Tibial artery (tissue), 4 donors: Measurements from ENCODE around the gene PER3.

Experiments
- DNase-seq, 2 donors: peaks; one replicate each; pipeline ENCODE4 v3.0.0-alpha.2; 2019
- H3K27ac ChIP-seq, 2 donors: fragments of 200-600 bp; sonication (generic) in 1 of 2; 1 replicate in 1 of 2; 2 replicates in 1 of 2; pipeline ENCODE4 v1.5.1; 2018 to 2019; ENCODE audit warnings: mild to moderate bottlenecking in 1 of 2
- H3K27me3 ChIP-seq, 2 donors: fragments of 200-600 bp; sonication (generic) in 1 of 2; one replicate each; pipeline versions ENCODE4 v1.5.1 to v1.6.0; 2016 to 2019
- H3K36me3 ChIP-seq, 3 donors: fragments of 200-600 bp; sonication (generic) in 2 of 3; one replicate each; pipeline ENCODE4 v1.5.1; 2016 to 2019; ENCODE audit warnings: mild to moderate bottlenecking in 2 of 3
- H3K4me1 ChIP-seq, 4 donors: fragments of 200-600 bp; sonication (generic) in 2 of 4; 1 replicate in 3 of 4; 2 replicates in 1 of 4; pipeline ENCODE4 v1.5.1; 2016 to 2019
- H3K4me3 ChIP-seq, 2 donors: fragments of 200-600 bp; sonication (generic) in 1 of 2; 1 replicate in 1 of 2; 2 replicates in 1 of 2; pipeline ENCODE4 v1.5.1; 2018 to 2019; ENCODE audit warnings: mild to moderate bottlenecking in 2 of 2
- H3K9me3 ChIP-seq, 3 donors: fragments of 200-600 bp; sonication (generic) in 1 of 3; one replicate each; pipeline ENCODE4 v1.5.1; 2016 to 2019
- intact Hi-C: fragments of 100-400 bp; cut with DNase I; formaldehyde crosslinking; loops from one replicate; pipeline ENCODE4 v1.15.0; 2023; ENCODE audit warnings: low total_unique reads
- TF ChIP-seq, protein P1 (sequence below), 2 experiments: fragments of 200-600 bp in 1 of 2; fragments of 450-650 bp in 1 of 2; IDR thresholded peaks; one replicate each; pipeline ENCODE4 v1.5.1; 2017 to 2019; ENCODE audit warnings: antibody characterized with exemption in 2 of 2, mild to moderate bottlenecking in 1 of 2, moderate library complexity in 1 of 2

Gene PER3

DNA sequence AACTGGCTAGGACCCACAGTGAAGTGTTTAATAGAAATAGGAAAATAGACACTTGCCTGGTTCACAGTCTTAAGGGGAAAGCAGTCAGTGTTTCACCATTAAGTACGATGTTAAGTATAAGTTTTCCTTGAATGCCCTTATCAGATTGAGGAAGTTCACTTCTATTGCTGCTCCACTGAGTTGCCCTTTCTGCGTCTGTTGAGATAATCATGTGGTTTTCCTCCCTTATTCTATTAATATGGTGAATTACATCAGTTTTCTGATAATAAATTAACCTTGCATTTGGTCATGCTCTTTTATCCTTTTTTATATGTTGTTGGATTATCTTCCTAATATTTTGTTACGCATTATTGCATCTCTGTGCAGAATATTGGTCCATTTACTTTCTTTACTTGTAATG is 47.4 kb downstream of the PER3 start:
- no peaks in the 10 kb centered on the region for H3K9me3 ChIP-seq
- H3K4me1 ChIP-seq, result peaks cover 0 to 6% (median 0%) of the 10 kb centered on the region in 4 donors
- H3K27ac ChIP-seq, result no peak overlapping the region
- DNase-seq, result no peak
- intact Hi-C loops, result no loop called here
- peaks cover 52 to 67% (median 64%) of the 10 kb centered on the region in 3 donors for H3K36me3 ChIP-seq
- TF ChIP-seq, protein P1, sequence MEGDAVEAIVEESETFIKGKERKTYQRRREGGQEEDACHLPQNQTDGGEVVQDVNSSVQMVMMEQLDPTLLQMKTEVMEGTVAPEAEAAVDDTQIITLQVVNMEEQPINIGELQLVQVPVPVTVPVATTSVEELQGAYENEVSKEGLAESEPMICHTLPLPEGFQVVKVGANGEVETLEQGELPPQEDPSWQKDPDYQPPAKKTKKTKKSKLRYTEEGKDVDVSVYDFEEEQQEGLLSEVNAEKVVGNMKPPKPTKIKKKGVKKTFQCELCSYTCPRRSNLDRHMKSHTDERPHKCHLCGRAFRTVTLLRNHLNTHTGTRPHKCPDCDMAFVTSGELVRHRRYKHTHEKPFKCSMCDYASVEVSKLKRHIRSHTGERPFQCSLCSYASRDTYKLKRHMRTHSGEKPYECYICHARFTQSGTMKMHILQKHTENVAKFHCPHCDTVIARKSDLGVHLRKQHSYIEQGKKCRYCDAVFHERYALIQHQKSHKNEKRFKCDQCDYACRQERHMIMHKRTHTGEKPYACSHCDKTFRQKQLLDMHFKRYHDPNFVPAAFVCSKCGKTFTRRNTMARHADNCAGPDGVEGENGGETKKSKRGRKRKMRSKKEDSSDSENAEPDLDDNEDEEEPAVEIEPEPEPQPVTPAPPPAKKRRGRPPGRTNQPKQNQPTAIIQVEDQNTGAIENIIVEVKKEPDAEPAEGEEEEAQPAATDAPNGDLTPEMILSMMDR (IDR thresholded peaks at IDR 0.05), result no peak
- no peak overlapping the region for H3K4me3 ChIP-seq
- no peaks in the 10 kb centered on the region for H3K27me3 ChIP-seq

DNA sequence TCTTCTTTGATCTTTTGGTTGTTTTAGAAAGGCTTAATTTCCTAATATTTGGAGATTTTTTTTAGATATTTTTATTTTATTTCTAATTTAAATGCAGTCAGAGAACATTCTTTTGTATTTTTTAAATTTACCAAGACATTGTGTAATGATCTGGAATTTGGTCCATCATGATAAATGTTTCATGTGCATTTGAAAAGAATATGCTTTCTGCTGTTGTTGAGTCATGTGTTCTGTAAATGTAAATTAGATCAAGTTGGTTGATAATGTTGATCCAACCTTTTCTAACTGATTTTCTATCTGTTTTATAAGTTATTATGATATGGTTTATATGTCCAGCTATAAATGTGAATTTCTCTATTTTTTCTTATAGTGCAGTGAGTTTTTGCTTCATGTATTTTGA is 48.9 kb downstream of the PER3 start:
- H3K9me3 ChIP-seq, result peaks cover 0 to under 1% (median 0%) of the 10 kb centered on the region in 3 donors
- no peak overlapping the region for H3K4me3 ChIP-seq
- TF ChIP-seq, protein P1 (IDR thresholded peaks at IDR 0.05), result no peak
- intact Hi-C loops, result no loop called here
- peaks cover 0 to 6% (median 0%) of the 10 kb centered on the region in 4 donors for H3K4me1 ChIP-seq
- DNase-seq, result no peak
- no peak overlapping the region for H3K27ac ChIP-seq
- H3K27me3 ChIP-seq, result no peaks in the 10 kb centered on the region
- H3K36me3 ChIP-seq, result peaks cover 52 to 69% (median 64%) of the 10 kb centered on the region in 3 donors

DNA sequence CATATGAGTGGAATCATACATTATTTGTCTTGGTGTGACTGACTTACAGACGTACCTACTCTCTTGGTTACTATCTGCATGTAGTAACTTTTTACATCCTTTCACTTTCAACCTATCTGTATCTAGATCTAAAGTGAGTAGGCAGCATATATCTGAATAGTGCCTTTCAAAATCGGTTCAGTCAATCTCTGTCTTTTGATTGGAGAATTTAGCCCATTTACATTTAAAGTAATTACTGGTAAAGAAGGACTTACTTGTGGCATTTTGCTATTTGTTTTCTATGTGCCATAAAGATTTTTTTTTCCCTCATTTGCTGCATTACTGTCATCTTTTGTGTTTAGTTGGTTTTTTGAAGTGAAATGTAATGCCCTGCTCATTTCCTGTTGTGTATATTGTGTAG is 54.6 kb downstream of the PER3 start:
- intact Hi-C loops, result no loop called here
- H3K9me3 ChIP-seq, result peaks cover 0 to 15% (median 6%) of the 10 kb centered on the region in 3 donors
- H3K4me3 ChIP-seq, result no peak overlapping the region
- DNase-seq, result no peak
- H3K27ac ChIP-seq, result no peak overlapping the region
- H3K4me1 ChIP-seq, result no peaks in the 10 kb centered on the region
- peaks cover 93 to 100% (median 99%) of the 10 kb centered on the region in 3 donors for H3K36me3 ChIP-seq
- TF ChIP-seq, protein P1 (IDR thresholded peaks at IDR 0.05), result no peak
- no peaks in the 10 kb centered on the region for H3K27me3 ChIP-seq

DNA sequence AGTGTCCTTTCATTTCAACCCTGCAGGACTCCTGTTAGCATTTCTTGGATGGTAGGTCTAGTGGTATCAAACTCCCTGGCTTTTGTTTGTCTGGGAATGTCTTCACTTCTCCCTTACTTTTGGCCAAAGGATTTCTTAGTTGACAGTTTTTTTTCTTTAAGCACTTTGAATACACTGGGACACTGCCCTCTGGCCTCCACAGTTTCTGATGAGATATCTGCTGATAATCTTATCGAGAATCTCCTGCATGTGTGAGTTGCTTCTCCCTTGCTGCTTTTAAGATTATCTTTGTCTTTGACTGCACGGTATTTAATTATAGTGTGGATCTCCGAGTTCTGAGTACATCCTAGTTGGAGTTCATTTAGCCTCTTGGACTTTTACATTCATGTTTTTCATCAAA is 55.4 kb downstream of the PER3 start:
- peaks cover 93 to 99% (median 99%) of the 10 kb centered on the region in 3 donors for H3K36me3 ChIP-seq
- TF ChIP-seq, protein P1 (IDR thresholded peaks at IDR 0.05), result no peak
- H3K27ac ChIP-seq, result no peak overlapping the region

DNA sequence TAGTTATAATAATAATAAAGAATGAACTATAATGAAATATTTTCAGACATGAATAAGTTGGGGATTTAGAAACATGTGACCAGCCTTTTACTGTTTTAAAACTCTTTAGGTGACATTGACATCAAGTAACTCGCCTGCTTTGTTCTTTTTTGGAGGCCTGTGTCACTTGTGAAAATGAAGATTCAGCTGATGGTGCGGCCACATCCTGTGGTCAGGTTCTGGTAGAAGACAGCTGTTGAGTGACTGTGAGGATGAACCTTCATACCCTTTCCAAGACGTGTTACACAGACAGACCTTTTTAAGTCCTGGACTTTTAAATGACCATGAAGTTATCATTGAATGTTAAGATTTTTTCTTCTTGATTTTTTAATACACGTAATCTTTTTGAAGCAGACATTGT is 58.4 kb downstream of the PER3 start:
- TF ChIP-seq, protein P1 (IDR thresholded peaks at IDR 0.05), result no peak
- Histone ChIP-seq H3K27ac (no peak overlapping the region), H3K4me3 (no peak overlapping the region), H3K27me3 (no peaks in the 10 kb centered on the region), H3K4me1 (no peaks in the 10 kb centered on the region), H3K9me3 (peaks cover 0 to 15% (median 6%) of the 10 kb centered on the region in 3 donors), H3K36me3 (peaks cover 68 to 80% (median 76%) of the 10 kb centered on the region in 3 donors)
- intact Hi-C loops, result no loop called here
- DNase-seq, result no peak

More for the DNA sequence above, 55.4 kb downstream of the PER3 start:
- intact Hi-C loops, result no loop called here
- no peaks in the 10 kb centered on the region for H3K4me1 ChIP-seq
- DNase-seq, result no peak
- H3K9me3 ChIP-seq, result peaks cover 0 to 15% (median 6%) of the 10 kb centered on the region in 3 donors
- H3K27me3 ChIP-seq, result no peaks in the 10 kb centered on the region
- no peak overlapping the region for H3K4me3 ChIP-seq

DNA sequence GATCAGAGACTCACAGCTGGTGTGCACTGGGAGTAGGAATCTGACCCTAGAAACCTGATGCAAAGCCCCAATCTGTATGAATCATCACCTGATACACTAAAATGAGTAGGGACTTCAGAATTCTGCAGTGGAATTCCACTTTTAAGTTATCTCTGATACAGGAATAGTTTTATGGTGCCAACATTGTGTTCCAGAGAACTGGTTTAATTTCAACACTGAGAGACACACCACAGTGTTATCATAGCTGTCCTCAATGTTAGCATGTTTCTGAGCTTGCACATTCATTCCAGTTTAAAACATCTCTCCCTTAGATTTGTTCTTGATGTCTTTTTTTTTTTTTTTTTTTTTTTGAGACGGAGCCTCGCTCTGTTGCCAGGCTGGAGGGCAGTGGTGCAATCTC is 61.7 kb downstream of the PER3 start:
- Histone ChIP-seq H3K36me3 (peaks cover 36 to 53% (median 43%) of the 10 kb centered on the region in 3 donors), H3K9me3 (no peaks in the 10 kb centered on the region), H3K4me3 (no peak overlapping the region), H3K4me1 (no peaks in the 10 kb centered on the region), H3K27me3 (no peaks in the 10 kb centered on the region), H3K27ac (no peak overlapping the region)
- DNase-seq, result no peak
- TF ChIP-seq, protein P1 (IDR thresholded peaks at IDR 0.05), result no peak
- intact Hi-C loops, result no loop called here
